ENCODE results near the gene GHDC. TPM values are rescaled to one million over a fixed set of nuclear protein-coding genes. Genes with fewer than 3 reads are reported as not detected.

Gene GHDC
- total RNA-seq, 3 donors from 2014 or later (not counting 1 experiment from before 2014, with no cell fraction given): 19.5 to 24.6 (median 22.8) TPM

DNA sequence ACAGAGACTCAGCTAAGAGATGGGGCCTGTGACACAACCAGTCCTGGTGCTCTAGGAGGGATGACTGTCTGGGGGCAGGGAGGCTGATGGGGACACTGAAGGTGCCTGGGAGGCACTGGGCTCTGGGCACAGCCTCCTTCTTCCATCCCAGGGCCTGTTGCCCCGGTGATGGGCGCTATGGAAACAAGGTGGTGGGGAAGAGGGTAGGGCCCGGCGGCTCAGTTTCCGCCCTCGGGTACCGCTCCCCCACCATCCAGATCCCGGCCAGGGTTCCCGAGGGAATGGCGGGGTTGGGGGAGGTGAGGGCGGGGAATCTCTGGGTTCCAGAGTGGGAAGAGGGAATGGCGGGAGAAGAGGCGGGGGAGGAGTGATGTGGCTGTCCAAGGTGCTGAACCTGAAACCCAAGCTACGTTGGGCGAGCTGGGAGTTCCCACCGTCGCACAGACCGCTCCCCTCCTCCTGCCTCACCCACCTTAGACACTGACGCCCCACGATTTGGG, 14.3 kb downstream of the GHDC start:
- H3K27me3 ChIP-seq (ENCODE audit: control insufficient read depth, insufficient read depth, low read length): peaks cover 12% of the 10 kb centered on the region
- H3K27ac ChIP-seq (ENCODE audit: low read length): no peak overlapping the region
- no peak overlapping the region for H3K4me3 ChIP-seq (ENCODE audit: low read length)
- ATAC-seq (no peak), DNase-seq (peak; percentile 33 to 61)
- Mint-ChIP-seq H3K27ac (no peak overlapping the region), H3K9me3 (no peaks in the 10 kb centered on the region), H3K4me3 (peak overlapping the region; percentile 59), H3K27me3 (ENCODE audit: low read depth in 2 of 2) (peaks cover 0 to 22% of the 10 kb centered on the region in 2 donors), H3K36me3 (no peaks in the 10 kb centered on the region), H3K4me1 (peaks cover 30 to 40% of the 10 kb centered on the region in 2 donors)
- WGBS (ENCODE audit: insufficient coverage): 31% methylated on average over 20 of the region's 20 CpGs
- no peaks in the 10 kb centered on the region for H3K9me3 ChIP-seq (ENCODE audit: control insufficient read depth, insufficient read depth, low read length)
- peaks cover 46% of the 10 kb centered on the region for H3K4me1 ChIP-seq (ENCODE audit: control insufficient read depth, insufficient read depth, low read length)
- no peaks in the 10 kb centered on the region for H3K36me3 ChIP-seq (ENCODE audit: control insufficient read depth, insufficient read depth, low read length)
- intact Hi-C loops (cut with micrococcal nuclease): loop anchor here (2.0 to 5.0 kb wide), 2 partner anchors 25 to 107 kb away; partner anchors contain the start of genes RAB5C and STAT5A
- TF ChIP-seq, protein P1, sequence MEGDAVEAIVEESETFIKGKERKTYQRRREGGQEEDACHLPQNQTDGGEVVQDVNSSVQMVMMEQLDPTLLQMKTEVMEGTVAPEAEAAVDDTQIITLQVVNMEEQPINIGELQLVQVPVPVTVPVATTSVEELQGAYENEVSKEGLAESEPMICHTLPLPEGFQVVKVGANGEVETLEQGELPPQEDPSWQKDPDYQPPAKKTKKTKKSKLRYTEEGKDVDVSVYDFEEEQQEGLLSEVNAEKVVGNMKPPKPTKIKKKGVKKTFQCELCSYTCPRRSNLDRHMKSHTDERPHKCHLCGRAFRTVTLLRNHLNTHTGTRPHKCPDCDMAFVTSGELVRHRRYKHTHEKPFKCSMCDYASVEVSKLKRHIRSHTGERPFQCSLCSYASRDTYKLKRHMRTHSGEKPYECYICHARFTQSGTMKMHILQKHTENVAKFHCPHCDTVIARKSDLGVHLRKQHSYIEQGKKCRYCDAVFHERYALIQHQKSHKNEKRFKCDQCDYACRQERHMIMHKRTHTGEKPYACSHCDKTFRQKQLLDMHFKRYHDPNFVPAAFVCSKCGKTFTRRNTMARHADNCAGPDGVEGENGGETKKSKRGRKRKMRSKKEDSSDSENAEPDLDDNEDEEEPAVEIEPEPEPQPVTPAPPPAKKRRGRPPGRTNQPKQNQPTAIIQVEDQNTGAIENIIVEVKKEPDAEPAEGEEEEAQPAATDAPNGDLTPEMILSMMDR (IDR thresholded peaks at IDR 0.05): no peak

DNA sequence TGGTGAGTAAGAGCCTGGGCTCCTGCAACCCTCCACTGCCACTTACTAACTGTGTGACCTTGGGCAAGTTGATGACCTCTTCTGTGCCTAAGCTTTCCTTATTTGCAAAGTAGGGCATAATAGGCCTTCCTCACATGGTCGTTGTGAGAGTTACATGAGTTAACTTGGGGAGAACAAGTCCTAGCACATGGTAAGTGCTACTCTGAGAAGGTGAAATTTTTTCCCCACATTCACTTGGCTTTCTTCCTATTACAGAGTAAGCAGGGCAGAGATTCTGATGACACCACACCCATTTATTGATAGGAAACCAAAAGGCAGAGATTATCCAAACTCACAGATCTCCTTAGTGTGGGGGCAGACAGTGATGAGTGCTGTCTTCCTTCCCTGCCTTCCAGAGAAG, 15.0 kb downstream of the GHDC start:
- Mint-ChIP-seq H3K4me1 (peaks cover 25 to 34% of the 10 kb centered on the region in 2 donors), H3K27me3 (ENCODE audit: low read depth in 2 of 2) (peaks cover 0 to 22% of the 10 kb centered on the region in 2 donors), H3K9me3 (no peaks in the 10 kb centered on the region), H3K36me3 (no peaks in the 10 kb centered on the region), H3K27ac (no peak overlapping the region), H3K4me3 (peak overlapping the region; percentile 46)
- 0% methylated on average over 1 of the region's 1 CpG for WGBS (ENCODE audit: insufficient coverage)
- H3K9me3 ChIP-seq (ENCODE audit: control insufficient read depth, insufficient read depth, low read length): no peaks in the 10 kb centered on the region
- H3K27me3 ChIP-seq (ENCODE audit: control insufficient read depth, insufficient read depth, low read length): peaks cover 12% of the 10 kb centered on the region
- intact Hi-C loops (cut with micrococcal nuclease): no loop called here
- TF ChIP-seq, protein P1 (IDR thresholded peaks at IDR 0.05): no peak
- no peak overlapping the region for H3K4me3 ChIP-seq (ENCODE audit: low read length)
- peaks cover 40% of the 10 kb centered on the region for H3K4me1 ChIP-seq (ENCODE audit: control insufficient read depth, insufficient read depth, low read length)
- ATAC-seq (no peak), DNase-seq (peak in 1 of 2 donors; percentile 18)
- H3K36me3 ChIP-seq (ENCODE audit: control insufficient read depth, insufficient read depth, low read length): no peaks in the 10 kb centered on the region
- H3K27ac ChIP-seq (ENCODE audit: low read length): no peak overlapping the region

DNA sequence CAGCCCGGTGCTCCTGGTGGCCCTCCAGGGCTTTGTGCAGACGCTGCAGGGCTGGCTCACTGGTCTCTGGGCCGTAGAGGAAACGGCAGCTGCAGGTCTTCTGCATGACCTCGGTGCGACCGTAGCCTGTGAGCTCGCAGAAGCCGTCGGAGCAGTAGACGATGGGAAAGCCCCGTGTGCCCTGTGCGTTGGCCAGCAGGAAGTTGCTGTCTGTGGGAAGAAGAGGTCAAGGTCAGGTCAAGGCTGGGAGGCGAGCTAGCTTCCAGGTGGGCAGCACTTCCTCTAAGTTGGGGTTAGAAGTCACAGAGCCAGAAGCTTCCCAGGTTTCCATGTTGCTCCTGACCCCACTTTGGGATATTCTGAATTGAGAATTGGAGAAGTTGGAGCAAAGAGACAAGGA, 15.5 kb downstream of the GHDC start:
- intact Hi-C loops (cut with micrococcal nuclease): no loop called here
- Mint-ChIP-seq H3K27ac (no peak overlapping the region), H3K36me3 (no peaks in the 10 kb centered on the region), H3K27me3 (ENCODE audit: low read depth in 2 of 2) (peaks cover 0 to 22% of the 10 kb centered on the region in 2 donors), H3K4me3 (peak overlapping the region; percentile 32), H3K4me1 (peaks cover 20 to 29% of the 10 kb centered on the region in 2 donors), H3K9me3 (no peaks in the 10 kb centered on the region)
- Histone ChIP-seq H3K36me3 (ENCODE audit: control insufficient read depth, insufficient read depth, low read length) (no peaks in the 10 kb centered on the region), H3K4me1 (ENCODE audit: control insufficient read depth, insufficient read depth, low read length) (peaks cover 37% of the 10 kb centered on the region), H3K9me3 (ENCODE audit: control insufficient read depth, insufficient read depth, low read length) (no peaks in the 10 kb centered on the region), H3K4me3 (ENCODE audit: low read length) (no peak overlapping the region), H3K27ac (ENCODE audit: low read length) (no peak overlapping the region), H3K27me3 (ENCODE audit: control insufficient read depth, insufficient read depth, low read length) (peaks cover 12% of the 10 kb centered on the region)
- WGBS (ENCODE audit: insufficient coverage): 13% methylated on average over 14 of the region's 14 CpGs
- DNase-seq (peak in 1 of 2 donors; percentile 60), ATAC-seq (peak in 2 of 3 donors; percentile 7 to 25)
- TF ChIP-seq, protein P1 (IDR thresholded peaks at IDR 0.05): no peak

DNA sequence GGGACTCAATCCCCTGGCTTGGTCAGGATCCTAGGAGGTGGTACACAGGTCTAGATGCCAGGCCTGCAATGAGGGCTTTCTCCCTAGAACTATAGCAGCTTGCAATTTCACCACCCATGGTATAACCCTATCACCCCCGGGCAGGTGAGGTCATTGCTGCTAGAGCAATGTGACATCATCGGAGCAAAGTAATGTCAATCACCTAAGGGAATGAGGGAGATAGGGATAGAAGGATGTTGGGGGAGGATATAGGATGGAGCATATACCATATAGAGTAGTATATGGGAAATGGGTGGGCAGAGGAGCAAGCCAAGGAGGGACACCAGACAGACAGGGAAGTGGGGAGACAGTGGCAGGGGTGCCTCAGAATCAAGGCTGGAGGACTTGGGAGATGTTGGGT, 16.6 kb downstream of the GHDC start:
- TF ChIP-seq, protein P1 (IDR thresholded peaks at IDR 0.05): no peak
- WGBS (ENCODE audit: insufficient coverage): 96% methylated on average over 2 of the region's 2 CpGs
- no peaks in the 10 kb centered on the region for H3K36me3 ChIP-seq (ENCODE audit: control insufficient read depth, insufficient read depth, low read length)
- intact Hi-C loops (cut with micrococcal nuclease): no loop called here
- no peak for ATAC-seq
- no peak overlapping the region for H3K27ac Mint-ChIP-seq
- H3K9me3 Mint-ChIP-seq: no peaks in the 10 kb centered on the region
- no peak overlapping the region for H3K4me3 Mint-ChIP-seq
- no peak overlapping the region for H3K4me3 ChIP-seq (ENCODE audit: low read length)
- H3K36me3 Mint-ChIP-seq: no peaks in the 10 kb centered on the region
- peaks cover 12% of the 10 kb centered on the region for H3K27me3 ChIP-seq (ENCODE audit: control insufficient read depth, insufficient read depth, low read length)
- no peaks in the 10 kb centered on the region for H3K9me3 ChIP-seq (ENCODE audit: control insufficient read depth, insufficient read depth, low read length)
- H3K27me3 Mint-ChIP-seq (ENCODE audit: low read depth in 2 of 2): peaks cover 0 to 16% of the 10 kb centered on the region in 2 donors
- no peak for DNase-seq
- H3K27ac ChIP-seq (ENCODE audit: low read length): no peak overlapping the region
- peaks cover 9 to 17% of the 10 kb centered on the region in 2 donors for H3K4me1 Mint-ChIP-seq
- peaks cover 27% of the 10 kb centered on the region for H3K4me1 ChIP-seq (ENCODE audit: control insufficient read depth, insufficient read depth, low read length)
